GM12872 (cell line): ENCODE measurements around the gene KLK10.

Experiments used
- CTCF ChIP-seq: IDR thresholded peaks from 3 replicates; pipeline ENCODE4 v1.5.1; 2011; ENCODE audit warnings: low read depth, mild to moderate bottlenecking, low read length, moderate library complexity; ENCODE audit not compliant: insufficient read depth

Gene KLK10

GRCh38 chr19:51000981-51001380, 18.5 kb downstream of the KLK10 start:
- TF ChIP-seq CTCF: no peak

- TF ChIP-seq CTCF: no peak
Measured at GRCh38 chr19:51000426-51000825, 19.1 kb downstream of the KLK10 start.

GRCh38 chr19:50998686-50999085, 20.8 kb downstream of the KLK10 start:
- TF ChIP-seq CTCF: no peak

GRCh38 chr19:50998061-50998460, 21.4 kb downstream of the KLK10 start:
- no peak for TF ChIP-seq CTCF

- TF ChIP-seq CTCF: no peak
Measured at GRCh38 chr19:50994129-50994528, 25.4 kb downstream of the KLK10 start.

GRCh38 chr19:50992666-50993035, 26.9 kb downstream of the KLK10 start:
- no peak for TF ChIP-seq CTCF

- TF ChIP-seq CTCF: no peak
Measured at GRCh38 chr19:50983625-50984292, 35.8 kb downstream of the KLK10 start, which contains the start of gene KLK7. KLK7 (minus strand) TSS chr19:50983917; CDS start chr19:50982399, 1,518 bp downstream.
